ENCODE data around the gene FOXK1.
A peak's percentile ranks its signal among the peaks of the same experiment; 100 is the strongest.

The FOXK1 gene

GRCh38 chr7:4745265-4745919 is 63.3 kb downstream of the FOXK1 start:
- DNase-seq (ENCODE audit: low spot score), result no peak

GRCh38 chr7:4745971-4746919 is 64.2 kb downstream of the FOXK1 start:
- DNase-seq (ENCODE audit: low spot score), result peak; percentile 50

GRCh38 chr7:4747013-4747412 is 64.9 kb downstream of the FOXK1 start:
- no peak for DNase-seq (ENCODE audit: low spot score)

GRCh38 chr7:4747746-4748145 is 65.7 kb downstream of the FOXK1 start:
- no peak for DNase-seq (ENCODE audit: low spot score)

GRCh38 chr7:4748231-4748681 is 66.2 kb downstream of the FOXK1 start:
- DNase-seq (ENCODE audit: low spot score), result no peak

- DNase-seq (ENCODE audit: low spot score), result no peak
These were observed 67.3 kb downstream of the FOXK1 start for GRCh38 chr7:4749363-4749762.

- DNase-seq (ENCODE audit: low spot score), result no peak
These were observed 67.7 kb downstream of the FOXK1 start for GRCh38 chr7:4749798-4750197.

- no peak for DNase-seq (ENCODE audit: low spot score)
These were observed 69.4 kb downstream of the FOXK1 start for GRCh38 chr7:4751398-4751947.

- peak; percentile 81 for DNase-seq (ENCODE audit: low spot score)
These were observed 71.7 kb downstream of the FOXK1 start for GRCh38 chr7:4753598-4754432.

GRCh38 chr7:4754433-4755010 is 72.4 kb downstream of the FOXK1 start:
- no peak for DNase-seq (ENCODE audit: low spot score)

GRCh38 chr7:4755045-4755444 is 73.0 kb downstream of the FOXK1 start:
- no peak for DNase-seq (ENCODE audit: low spot score)

- no peak for DNase-seq (ENCODE audit: low spot score)
These were observed 76.0 kb downstream of the FOXK1 start for GRCh38 chr7:4758111-4758510.

- DNase-seq (ENCODE audit: low spot score), result no peak
These were observed 76.7 kb downstream of the FOXK1 start for GRCh38 chr7:4758791-4759190.

GRCh38 chr7:4759211-4759610 is 77.1 kb downstream of the FOXK1 start:
- DNase-seq (ENCODE audit: low spot score), result no peak

GRCh38 chr7:4760952-4761351 is 78.9 kb downstream of the FOXK1 start:
- no peak for DNase-seq (ENCODE audit: low spot score)

GRCh38 chr7:4762121-4763055 is 80.3 kb downstream of the FOXK1 start:
- DNase-seq (ENCODE audit: low spot score), result no peak

GRCh38 chr7:4763091-4763793 is 81.1 kb downstream of the FOXK1 start:
- DNase-seq (ENCODE audit: low spot score), result no peak

GRCh38 chr7:4763794-4764185 is 81.7 kb downstream of the FOXK1 start:
- DNase-seq (ENCODE audit: low spot score), result no peak

GRCh38 chr7:4764402-4765007 is 82.4 kb downstream of the FOXK1 start:
- no peak for DNase-seq (ENCODE audit: low spot score)
